GM12878 (cell line): Measurements from ENCODE around the gene ZNF48. TPM values are rescaled to one million over a fixed set of nuclear protein-coding genes. Genes with fewer than 3 reads are reported as not detected.

Source experiments
- ATAC-seq: fragments of 200-7000 bp; cut with Tn5 transposase; 3 replicates; pipeline ENCODE4 v1.9.1; 2020; ENCODE audit warnings: mild to moderate bottlenecking, moderate library complexity
- BruUV-seq: library from RNA; stranded (reverse); fragments of 400-500 nt; replicated peaks from 2 replicates; lab custom pipeline; 2021; lab: Mats Ljungman, UMichigan
- CTCF ChIA-PET: fragments of 300-600 bp; sonication (Branson Sonifier 250); formaldehyde crosslinking; extraction: SDS; loops from one replicate; lab custom pipeline; 2021; ENCODE audit warnings: inconsistent platforms; lab: Yijun Ruan, JAX
- POLR2A ChIA-PET: fragments of 350-600 bp; formaldehyde crosslinking; extraction: SDS; loops from one replicate; lab custom pipeline; 2021; ENCODE audit warnings: inconsistent platforms; lab: Charles Lee
- RAD21 ChIA-PET: fragments of 300-600 bp; sonication (Branson Sonifier 250); formaldehyde crosslinking; loops from one replicate; lab custom pipeline; 2023; ENCODE audit warnings: antibody characterized with exemption; ENCODE audit not compliant: unreplicated experiment; lab: Charles Lee
- SMC1A ChIA-PET: fragments of 300-600 bp; sonication (Branson Sonifier 250); formaldehyde crosslinking; loops from one replicate; lab custom pipeline; 2023; ENCODE audit not compliant: unreplicated experiment, uncharacterized antibody; lab: Charles Lee
- DNase-seq: peaks from one replicate; pipeline ENCODE4 v3.0.0-alpha.2; 2011; ENCODE audit warnings: low read depth, low spot score
- FAIRE-seq: peaks from 3 replicates; lab custom pipeline; 2011; peaks lifted over from hg19 to GRCh38; lab: Jason Lieb, UNC
- H2AFZ ChIP-seq: 2 replicates; pipeline ENCODE4 v1.6.0; 2011; ENCODE audit warnings: low read depth, low read length, control low read depth; ENCODE audit not compliant: control insufficient read depth
- H3K27ac ChIP-seq: 2 replicates; pipeline ENCODE4 v1.5.1; 2011; ENCODE audit warnings: control low read depth; ENCODE audit not compliant: control insufficient read depth, insufficient read depth
- H3K27me3 ChIP-seq, 2 experiments: replicated peaks in 1 of 2; 2 replicates each; pipeline versions ENCODE4 v1.6.0 to v1.6.1; 2011; ENCODE audit warnings: low read length in 1 of 2; ENCODE audit not compliant: control insufficient read depth in 2 of 2, insufficient read depth in 2 of 2
- H3K36me3 ChIP-seq, 2 experiments: 2 replicates each; pipeline ENCODE4 v1.5.1; 2011; ENCODE audit warnings: low read length in 1 of 2; ENCODE audit not compliant: control insufficient read depth in 2 of 2, insufficient read depth in 2 of 2
- H3K4me1 ChIP-seq: 2 replicates; pipeline ENCODE4 v1.6.1; 2011; ENCODE audit warnings: mild to moderate bottlenecking, low read length, moderate library complexity, mixed read lengths; ENCODE audit not compliant: control insufficient read depth, insufficient read depth
- H3K4me2 ChIP-seq: 2 replicates; pipeline ENCODE4 v1.6.0; 2011; ENCODE audit warnings: control low read depth; ENCODE audit not compliant: control insufficient read depth, insufficient read depth
- H3K4me3 ChIP-seq: fragments of 200-600 bp; sonication (generic); 2 replicates; pipeline ENCODE4 v1.5.1; 2016
- H3K79me2 ChIP-seq: 2 replicates; pipeline ENCODE4 v1.6.0; 2011; ENCODE audit warnings: low read length; ENCODE audit not compliant: control insufficient read depth, insufficient read depth
- H3K9ac ChIP-seq: 2 replicates; pipeline ENCODE4 v1.8.0; 2011; ENCODE audit warnings: low read length, control low read depth, mixed read lengths; ENCODE audit not compliant: control insufficient read depth, insufficient read depth
- H3K9me3 ChIP-seq: replicated peaks from 3 replicates; pipeline ENCODE4 v1.5.1; 2011; ENCODE audit warnings: mild to moderate bottlenecking, low read length; ENCODE audit not compliant: control insufficient read depth, insufficient read depth
- H4K20me1 ChIP-seq: 2 replicates; pipeline ENCODE4 v1.6.0; 2011; ENCODE audit not compliant: control insufficient read depth, insufficient read depth
- ATF2 ChIP-seq: IDR thresholded peaks from 2 replicates; pipeline ENCODE4 v1.6.1; 2012; ENCODE audit warnings: low read length, inconsistent platforms
- ATF3 ChIP-seq: IDR thresholded peaks from 2 replicates; pipeline ENCODE4 v1.6.1; 2011; ENCODE audit warnings: low read depth, mild to moderate bottlenecking, low read length, moderate library complexity, borderline replicate concordance; ENCODE audit errors: extremely low read depth
- DPF2 ChIP-seq: fragments of 450-650 bp; IDR thresholded peaks from 2 replicates; pipeline ENCODE4 v1.6.1; 2017; ENCODE audit warnings: mild to moderate bottlenecking
- GATAD2B ChIP-seq: fragments of 450-650 bp; conservative IDR thresholded peaks from 2 replicates; pipeline ENCODE4 v1.6.1; 2017; ENCODE audit warnings: low read depth, mild to moderate bottlenecking, moderate library complexity
- IRF5 ChIP-seq: fragments of 450-650 bp; IDR thresholded peaks from 2 replicates; pipeline ENCODE4 v1.6.1; 2017; ENCODE audit warnings: borderline replicate concordance
- JUND ChIP-seq: IDR thresholded peaks from 2 replicates; pipeline ENCODE4 v1.6.1; 2012; ENCODE audit warnings: low read depth, mild to moderate bottlenecking, low read length, improper control_type of control experiment, moderate library complexity
- KAT2A ChIP-seq: conservative IDR thresholded peaks from 2 replicates; pipeline ENCODE4 v1.6.1; 2011; ENCODE audit warnings: low read depth, low read length; ENCODE audit not compliant: control insufficient read depth
- KLF5 ChIP-seq: fragments of 450-650 bp; IDR thresholded peaks from 2 replicates; pipeline ENCODE4 v1.6.1; 2014; ENCODE audit warnings: mild to moderate bottlenecking; ENCODE audit not compliant: partially characterized antibody
- MYC ChIP-seq: IDR thresholded peaks from 2 replicates; pipeline ENCODE4 v1.6.1; 2011; ENCODE audit warnings: mild to moderate bottlenecking, low read length, moderate library complexity, inconsistent platforms; ENCODE audit not compliant: insufficient read depth, insufficient replicate concordance, insufficient read length, severe bottlenecking
- NFXL1 ChIP-seq: fragments of 450-650 bp; IDR thresholded peaks from 2 replicates; pipeline ENCODE4 v1.6.1; 2017; ENCODE audit warnings: antibody characterized with exemption, mild to moderate bottlenecking, borderline replicate concordance
- PML ChIP-seq: IDR thresholded peaks from 2 replicates; pipeline ENCODE4 v1.6.1; 2012; ENCODE audit warnings: low read length, inconsistent platforms
- STAT3 ChIP-seq: IDR thresholded peaks from 2 replicates; pipeline ENCODE4 v1.6.1; 2011; ENCODE audit warnings: low read depth, low read length, improper control_type of control experiment
- TAF1 ChIP-seq: IDR thresholded peaks from 2 replicates; pipeline ENCODE4 v1.6.1; 2011; ENCODE audit warnings: mild to moderate bottlenecking, low read depth, low read length, borderline replicate concordance
- WRNIP1 ChIP-seq: IDR thresholded peaks from 2 replicates; pipeline ENCODE4 v1.6.1; 2011; ENCODE audit warnings: low read depth, low read length, improper control_type of control experiment, borderline replicate concordance
- ZBTB4 ChIP-seq: fragments of 450-650 bp; formaldehyde crosslinking; IDR thresholded peaks from 2 replicates; pipeline ENCODE4 v1.4.0; 2022; ENCODE audit warnings: mild to moderate bottlenecking, moderate library complexity
- ZNF207 ChIP-seq: fragments of 450-650 bp; IDR thresholded peaks from 2 replicates; pipeline ENCODE4 v1.6.1; 2014; ENCODE audit warnings: antibody characterized with exemption, mild to moderate bottlenecking, borderline replicate concordance
- ZNF274 ChIP-seq: IDR thresholded peaks from one replicate; pipeline ENCODE4 v1.8.0; 2011; ENCODE audit not compliant: insufficient read length, insufficient read depth
- ZZZ3 ChIP-seq: IDR thresholded peaks from 2 replicates; pipeline ENCODE4 v1.6.1; 2011; ENCODE audit warnings: low read depth; ENCODE audit not compliant: control insufficient read depth, insufficient read length
- WGBS: methylation state at CpG from one replicate; pipeline ENCODE4 v1.1.6; 2016; ENCODE audit warnings: low lambda C conversion rate; ENCODE audit not compliant: insufficient replicate concordance, insufficient coverage; ENCODE audit errors: missing lambda C conversion rate; 5-methylcytosine and 5-hydroxymethylcytosine counted together
- in situ Hi-C: fragments of 300-500 bp; cut with MboI; formaldehyde crosslinking; loops from 9 replicates; pipeline ENCODE4 v1.14.3; 2018; ENCODE audit warnings: mixed read lengths
- intact Hi-C: fragments of 100-400 bp; cut with micrococcal nuclease; formaldehyde crosslinking; loops from one replicate; pipeline ENCODE4 v1.14.2; 2022; ENCODE audit not compliant: unreplicated experiment
- polyA plus RNA-seq, 11 experiments: library from polyadenylated mRNA; depleted of rRNA in 4 of 11; unstranded in 6 of 11; stranded (reverse) in 5 of 11; fragments of >200 nt; fragmentation: Nextera tagmentation in 4 of 11; fragmentation: Illumina TruSeq in 1 of 11; extraction: Ambion mirVana in 4 of 11; extraction: Trizol in 1 of 11; gene quantifications; 1 replicate in 1 of 11; 2 replicates in 10 of 11; pipeline versions ENCODE4 v1.2.1 to v1.2.3, GENCODE V29; 2011 to 2016; ENCODE audit warnings: inconsistent platforms in 2 of 11, missing spikeins in 2 of 11, low read depth in 1 of 11
- total RNA-seq, 4 experiments: library from RNA; depleted of rRNA in 3 of 4; stranded (reverse); fragments of >200 nt in 3 of 4; fragmentation: Illumina TruSeq in 1 of 4; extraction: Trizol in 1 of 4; gene quantifications; 2 replicates each; pipeline versions ENCODE4 v1.2.1 to v1.2.3, GENCODE V29; 2013 to 2021

Gene ZNF48
- total and polyA plus RNA-seq, 10 of the 15 experiments (the other 5 are each of a cell fraction or from before 2014, with no cell fraction given) = 0.14 to 12.0 (median 4.2) TPM

- Histone ChIP-seq H3K9ac (no peak overlapping the region), H3K4me3 (no peak overlapping the region), H3K27me3 (no peaks in the 10 kb centered on the region), H3K4me2 (no peak overlapping the region), H2AFZ (no peak overlapping the region), H4K20me1 (no peaks in the 10 kb centered on the region), H3K36me3 (no peaks in the 10 kb centered on the region), H3K9me3 (no peaks in the 10 kb centered on the region), H3K79me2 (no peaks in the 10 kb centered on the region), H3K4me1 (peaks cover 9% of the 10 kb centered on the region), H3K27ac (no peak overlapping the region)
- ChIA-PET SMC1A (interaction anchor here (0.8 to 1.6 kb wide), 6 partner anchors 8 to 222 kb away, joined by 3 to 4 read pairs (median 4); partner anchors contain the start of genes DCTPP1, FBRS and ZNF747), CTCF (interaction anchor here (2.8 kb wide), 1 partner anchor 12 kb away, joined by 13 read pairs; no protein-coding TSS in a partner anchor), RAD21 (interaction anchor here (1.2 kb wide), 1 partner anchor 24 kb away, joined by 3 read pairs; no protein-coding TSS in a partner anchor), POLR2A (interaction anchor here (0.6 to 2.6 kb wide), 3 partner anchors 7 to 327 kb away, joined by 3 to 6 read pairs (median 4); partner anchors contain the start of gene DCTPP1)
- in situ Hi-C loops = no loop called here
- DNase-seq (no peak), ATAC-seq (no peak), FAIRE-seq (no peak)
- intact Hi-C loops = no loop called here
- no TSS peak for BruUV-seq
- TF ChIP-seq STAT3 (no peak), KLF5 (no peak), ZBTB4 (no peak), GATAD2B (no peak), DPF2 (no peak), ZZZ3 (no peak), IRF5 (no peak), TAF1 (no peak), NFXL1 (no peak), MYC (no peak), ATF3 (no peak), ZNF274 (no peak), ZNF207 (no peak), KAT2A (no peak), WRNIP1 (no peak), JUND (no peak), PML (no peak), ATF2 (no peak)
- 67% methylated on average over 3 of the region's 3 CpGs for WGBS
Observed at GRCh38 chr16:30437511-30438046, 42.4 kb downstream of the ZNF48 start.
